ENCODE measurements around the gene DARS1.
A peak's percentile ranks its signal among the peaks of the same experiment; 100 is the strongest.

Gene DARS1

GRCh38 chr2:135985018-135985825 is at the start of gene DARS1:
DARS1 (minus strand) TSS chr2:135985626; CDS start chr2:135985468, 158 bp downstream.
- peaks cover 60% of the 10 kb centered on the region for H3K36me3 Mint-ChIP-seq

DNA sequence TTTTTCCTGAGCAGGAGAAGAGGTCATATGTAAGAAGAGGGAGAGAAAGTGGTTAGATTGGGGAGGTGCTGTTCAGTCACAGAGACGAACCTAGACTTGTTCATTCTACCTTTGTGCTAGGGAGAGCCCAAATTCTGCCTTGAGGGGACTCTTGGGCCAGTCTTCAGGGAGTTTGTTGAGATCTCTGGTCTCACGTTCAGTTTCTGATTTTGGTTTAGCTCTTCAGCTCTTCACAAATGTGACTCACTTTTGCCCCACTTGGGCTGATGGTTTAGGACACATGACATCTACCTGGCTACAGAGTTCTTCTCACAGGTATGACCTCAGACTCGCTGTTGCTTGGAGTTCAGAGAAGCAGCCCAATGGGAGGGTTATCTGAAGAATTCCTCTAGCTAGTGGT is 49.2 kb upstream of the DARS1 start:
- Mint-ChIP-seq H3K27ac (peak overlapping the region; percentile 20), H3K4me1 (peaks cover 14% of the 10 kb centered on the region), H3K9me3 (no peaks in the 10 kb centered on the region), H3K36me3 (no peaks in the 10 kb centered on the region), H3K4me3 (no peak overlapping the region)
- peak; percentile 67 for ATAC-seq
- no peak for DNase-seq (ENCODE audit: low spot score in 2 of 2)

More at GRCh38 chr2:135985018-135985825, at the start of gene DARS1:
- peak within 1 kb of the TSS; percentile 79 for H3K4me3 Mint-ChIP-seq
- ATAC-seq (peak; percentile 91), DNase-seq (ENCODE audit: low spot score in 2 of 2) (peak; percentile 84 to 95)
- H3K9me3 Mint-ChIP-seq, result no peaks in the 10 kb centered on the region
- peak within 1 kb of the TSS; percentile 99 for H3K27ac Mint-ChIP-seq
- peaks cover 36% of the 10 kb centered on the region for H3K4me1 Mint-ChIP-seq

DNA sequence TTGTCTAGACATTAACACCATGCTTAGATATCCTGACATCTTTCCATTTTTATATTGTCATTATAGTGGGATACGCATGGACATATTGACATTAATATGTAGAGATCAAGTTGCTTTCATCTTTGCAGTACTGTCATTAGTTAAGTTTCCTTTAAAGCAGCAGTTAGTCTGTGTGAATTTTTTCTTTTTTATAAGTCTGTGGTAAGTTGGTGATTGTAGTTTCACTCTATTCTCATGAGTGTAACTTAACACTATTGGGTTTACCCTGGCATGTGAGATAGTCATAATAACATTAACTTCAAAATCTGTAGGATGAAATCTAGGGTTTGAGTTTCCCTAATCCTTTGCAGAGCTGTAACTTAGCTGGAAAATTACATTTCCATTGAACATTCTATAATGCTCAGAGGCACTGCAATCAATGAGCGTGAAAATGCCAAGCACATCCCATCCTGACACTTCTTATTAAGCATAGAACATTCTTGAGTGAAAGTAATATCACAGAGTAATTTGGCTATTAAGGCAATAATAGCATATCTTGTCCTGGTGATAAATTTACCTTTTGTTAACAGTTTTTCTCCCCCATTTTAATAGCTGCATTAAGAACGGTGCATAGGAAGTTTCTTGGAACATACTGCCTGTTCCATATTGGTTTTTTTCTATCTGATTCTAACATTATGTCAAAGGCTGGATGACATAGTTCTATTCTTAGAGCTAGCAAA is 47.5 kb upstream of the DARS1 start:
- Mint-ChIP-seq H3K4me3 (no peak overlapping the region), H3K4me1 (peaks cover 14% of the 10 kb centered on the region), H3K9me3 (no peaks in the 10 kb centered on the region), H3K36me3 (no peaks in the 10 kb centered on the region), H3K27ac (no peak overlapping the region)
- no peak for ATAC-seq
- no peak for DNase-seq (ENCODE audit: low spot score in 2 of 2)

- no peaks in the 10 kb centered on the region for H3K36me3 Mint-ChIP-seq
- peaks cover 14% of the 10 kb centered on the region for H3K4me1 Mint-ChIP-seq
- H3K9me3 Mint-ChIP-seq, result no peaks in the 10 kb centered on the region
- DNase-seq (ENCODE audit: low spot score in 2 of 2) (no peak), ATAC-seq (no peak)
- H3K4me3 Mint-ChIP-seq, result no peak overlapping the region
- H3K27ac Mint-ChIP-seq, result no peak overlapping the region
Measured at GRCh38 chr2:136032192-136032591, 46.8 kb upstream of the DARS1 start.

GRCh38 chr2:136031711-136032110 is 46.3 kb upstream of the DARS1 start:
- ATAC-seq (no peak), DNase-seq (ENCODE audit: low spot score in 2 of 2) (no peak)
- no peaks in the 10 kb centered on the region for H3K9me3 Mint-ChIP-seq
- no peaks in the 10 kb centered on the region for H3K36me3 Mint-ChIP-seq
- H3K4me1 Mint-ChIP-seq, result peaks cover 14% of the 10 kb centered on the region
- no peak overlapping the region for H3K4me3 Mint-ChIP-seq
- H3K27ac Mint-ChIP-seq, result no peak overlapping the region

GRCh38 chr2:136030406-136030805 is 45.0 kb upstream of the DARS1 start:
- no peak for DNase-seq (ENCODE audit: low spot score in 2 of 2)
- Mint-ChIP-seq H3K9me3 (no peaks in the 10 kb centered on the region), H3K4me1 (peaks cover 14% of the 10 kb centered on the region), H3K36me3 (no peaks in the 10 kb centered on the region), H3K27ac (no peak overlapping the region), H3K4me3 (no peak overlapping the region)
- ATAC-seq, result no peak

DNA sequence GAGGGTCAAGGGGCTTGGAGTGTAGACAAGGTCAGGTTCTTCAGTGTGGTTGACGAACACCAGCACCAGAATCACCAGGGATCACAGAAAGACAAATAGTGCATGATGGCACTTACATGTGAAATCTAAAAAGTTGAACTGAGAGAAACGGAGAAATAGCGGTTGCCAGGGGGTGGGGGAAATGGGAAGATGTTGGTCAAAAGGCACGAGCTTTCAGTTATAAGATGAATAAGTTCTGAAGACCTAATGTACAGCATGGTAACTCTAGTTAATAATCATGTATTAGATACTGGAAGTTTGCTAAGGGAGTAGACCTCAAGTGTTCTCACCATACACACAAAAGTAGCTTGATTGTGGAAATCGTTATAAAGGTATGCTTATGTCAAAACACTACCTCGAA is 43.7 kb upstream of the DARS1 start:
- Mint-ChIP-seq H3K27ac (no peak overlapping the region), H3K4me1 (peaks cover 13% of the 10 kb centered on the region), H3K9me3 (no peaks in the 10 kb centered on the region), H3K4me3 (no peak overlapping the region), H3K36me3 (no peaks in the 10 kb centered on the region)
- ATAC-seq (no peak), DNase-seq (ENCODE audit: low spot score in 2 of 2) (no peak)

DNA sequence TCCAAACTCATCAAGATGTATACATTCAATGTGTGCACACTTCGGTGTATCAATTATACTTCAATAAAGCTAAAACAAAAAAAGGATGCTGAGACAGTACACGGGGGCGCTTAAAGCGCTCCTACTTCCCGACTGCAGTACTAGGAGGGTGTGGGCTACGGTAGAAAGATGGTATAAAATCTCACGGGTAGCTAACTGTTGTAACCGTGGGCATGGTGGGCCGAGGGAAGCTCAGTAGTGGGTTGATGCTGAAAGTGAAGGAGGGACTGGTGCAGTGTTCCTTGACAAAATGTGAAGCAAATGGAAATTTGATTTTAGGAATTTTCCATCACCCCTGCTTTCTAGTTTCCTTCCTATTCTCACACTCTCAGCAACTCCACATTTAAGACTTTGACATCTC is 42.6 kb upstream of the DARS1 start:
- H3K9me3 Mint-ChIP-seq, result no peaks in the 10 kb centered on the region
- no peak overlapping the region for H3K27ac Mint-ChIP-seq
- ATAC-seq (no peak), DNase-seq (ENCODE audit: low spot score in 2 of 2) (no peak)
- H3K4me1 Mint-ChIP-seq, result peaks cover 13% of the 10 kb centered on the region
- H3K36me3 Mint-ChIP-seq, result no peaks in the 10 kb centered on the region
- H3K4me3 Mint-ChIP-seq, result no peak overlapping the region

- no peaks in the 10 kb centered on the region for H3K9me3 Mint-ChIP-seq
- H3K36me3 Mint-ChIP-seq, result no peaks in the 10 kb centered on the region
- ATAC-seq (no peak), DNase-seq (ENCODE audit: low spot score in 2 of 2) (no peak)
- no peak overlapping the region for H3K4me3 Mint-ChIP-seq
- peaks cover 13% of the 10 kb centered on the region for H3K4me1 Mint-ChIP-seq
- H3K27ac Mint-ChIP-seq, result no peak overlapping the region
Measured at GRCh38 chr2:136027112-136027511, 41.7 kb upstream of the DARS1 start.

DNA sequence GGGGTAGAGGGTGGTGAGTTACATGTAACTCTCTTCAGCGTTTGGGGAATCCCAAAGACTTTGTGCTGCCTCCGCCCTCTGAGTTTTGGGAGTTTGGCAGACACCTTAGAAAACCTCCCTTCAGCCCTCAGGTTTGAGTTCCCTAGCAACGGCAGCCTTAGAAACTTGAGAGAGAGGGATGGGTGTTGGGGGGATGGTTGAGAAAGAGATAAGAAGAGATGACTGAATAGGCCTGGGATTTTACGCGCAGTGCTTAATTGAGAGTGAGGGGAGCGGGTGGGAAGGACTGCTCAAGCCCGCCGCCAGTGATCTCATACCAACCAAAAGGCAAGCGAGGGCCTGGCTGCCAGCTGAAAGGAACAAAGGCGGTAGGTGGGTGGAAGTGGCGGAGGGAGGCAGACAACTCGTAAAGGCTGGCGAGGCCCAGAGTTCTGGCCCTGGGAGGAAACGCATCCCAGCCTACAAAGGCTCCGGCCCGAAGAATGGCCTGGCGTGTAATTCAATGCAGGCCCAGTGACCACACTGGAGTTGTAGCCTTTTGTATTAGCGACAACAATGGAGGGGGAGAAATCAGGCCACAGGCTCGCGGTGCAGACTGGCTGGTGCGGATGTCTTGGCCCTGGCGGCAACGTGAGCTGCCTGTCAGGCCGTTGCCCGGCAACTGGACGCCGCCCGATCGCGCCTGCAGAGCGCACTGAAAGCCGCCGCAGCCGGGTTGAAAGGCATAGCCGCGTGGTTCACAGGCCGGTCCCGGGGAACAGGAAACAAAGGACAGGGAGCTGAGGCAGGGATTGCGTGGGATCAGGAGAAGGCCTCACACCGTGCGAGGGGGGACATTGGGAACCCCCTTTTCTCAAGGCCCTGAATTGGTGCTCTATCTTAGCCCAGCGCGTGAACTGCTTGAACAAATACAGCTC is 39.9 kb upstream of the DARS1 start:
- ATAC-seq, result peak; percentile 76
- Mint-ChIP-seq H3K9me3 (no peaks in the 10 kb centered on the region), H3K36me3 (no peaks in the 10 kb centered on the region), H3K4me3 (no peak overlapping the region), H3K27ac (no peak overlapping the region), H3K4me1 (peaks cover 5% of the 10 kb centered on the region)
- no peak for DNase-seq (ENCODE audit: low spot score in 2 of 2)

DNA sequence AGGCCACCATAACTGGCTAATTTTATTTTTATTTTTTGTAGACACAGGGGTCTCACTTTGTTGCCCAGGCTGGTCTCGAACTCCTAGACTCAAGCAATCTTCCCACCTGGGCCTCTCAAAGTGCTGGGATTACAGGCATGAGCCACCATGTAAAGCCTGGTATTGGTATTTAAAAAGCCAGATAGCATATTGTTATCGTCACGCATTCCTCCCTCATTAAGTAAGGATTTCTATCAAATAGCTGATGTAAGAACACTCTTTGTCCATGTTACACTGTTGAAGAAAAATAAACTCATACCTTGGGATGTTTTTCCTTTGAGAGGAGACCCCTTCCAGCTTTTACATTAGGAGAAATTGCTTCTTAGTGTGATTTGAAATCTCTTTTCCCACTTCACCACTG is 39.2 kb upstream of the DARS1 start:
- Mint-ChIP-seq H3K4me1 (peaks cover 5% of the 10 kb centered on the region), H3K4me3 (no peak overlapping the region), H3K36me3 (no peaks in the 10 kb centered on the region), H3K9me3 (no peaks in the 10 kb centered on the region), H3K27ac (no peak overlapping the region)
- DNase-seq (ENCODE audit: low spot score in 2 of 2) (no peak), ATAC-seq (no peak)

DNA sequence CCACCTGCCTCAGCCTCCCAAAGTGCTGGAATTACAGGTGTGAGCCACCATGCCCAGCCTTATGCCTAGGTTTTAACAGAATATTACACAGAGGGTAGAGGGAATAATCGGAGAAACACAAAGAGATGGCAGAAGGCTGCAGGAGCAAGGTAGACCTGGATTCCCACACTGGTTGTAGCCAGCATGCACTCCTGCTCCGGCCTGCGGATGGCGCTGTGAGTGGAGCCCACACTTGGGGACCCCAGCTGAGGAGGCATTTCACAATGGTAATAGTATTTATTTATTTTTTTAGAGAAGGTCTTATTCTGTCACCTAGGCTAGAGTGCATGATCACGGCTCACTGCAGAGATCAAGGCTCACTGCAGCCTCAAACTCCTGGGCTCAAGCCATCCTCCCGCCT is 38.8 kb upstream of the DARS1 start:
- Mint-ChIP-seq H3K36me3 (no peaks in the 10 kb centered on the region), H3K27ac (no peak overlapping the region), H3K9me3 (no peaks in the 10 kb centered on the region), H3K4me3 (no peak overlapping the region), H3K4me1 (peaks cover 5% of the 10 kb centered on the region)
- ATAC-seq (no peak), DNase-seq (ENCODE audit: low spot score in 2 of 2) (no peak)

GRCh38 chr2:136023416-136023815 is 38.0 kb upstream of the DARS1 start:
- Mint-ChIP-seq H3K9me3 (no peaks in the 10 kb centered on the region), H3K36me3 (no peaks in the 10 kb centered on the region), H3K27ac (no peak overlapping the region), H3K4me3 (no peak overlapping the region), H3K4me1 (peaks cover 5% of the 10 kb centered on the region)
- DNase-seq (ENCODE audit: low spot score in 2 of 2) (no peak), ATAC-seq (no peak)

- Mint-ChIP-seq H3K9me3 (no peaks in the 10 kb centered on the region), H3K4me1 (peaks cover 5% of the 10 kb centered on the region), H3K4me3 (no peak overlapping the region), H3K27ac (no peak overlapping the region), H3K36me3 (no peaks in the 10 kb centered on the region)
- DNase-seq (ENCODE audit: low spot score in 2 of 2) (no peak), ATAC-seq (no peak)
Measured at GRCh38 chr2:136022396-136023146, 37.1 kb upstream of the DARS1 start.

DNA sequence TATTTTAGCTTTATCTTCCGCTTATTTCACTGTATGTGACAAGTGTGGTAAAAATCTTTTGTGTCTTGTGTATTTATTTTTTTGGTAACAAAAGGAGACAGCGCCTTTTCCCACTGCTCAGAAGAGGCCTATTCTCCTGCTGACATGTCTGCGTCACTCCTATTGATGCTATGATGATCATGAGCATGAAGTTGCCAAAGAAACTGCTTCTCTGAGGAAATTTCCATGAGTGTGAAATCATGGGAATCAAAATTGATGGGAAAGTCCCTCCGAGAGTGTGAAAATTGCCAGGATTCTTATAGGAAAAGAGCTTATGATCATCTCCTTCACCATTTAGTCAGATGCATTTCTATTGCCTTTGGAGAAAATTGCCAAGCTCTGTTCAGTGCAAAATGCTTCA is 36.5 kb upstream of the DARS1 start:
- Mint-ChIP-seq H3K9me3 (no peaks in the 10 kb centered on the region), H3K27ac (no peak overlapping the region), H3K36me3 (no peaks in the 10 kb centered on the region), H3K4me1 (peaks cover 5% of the 10 kb centered on the region), H3K4me3 (no peak overlapping the region)
- ATAC-seq, result no peak
- no peak for DNase-seq (ENCODE audit: low spot score in 2 of 2)
